GM10248 (cell line): ENCODE results near the gene MCEMP1.
"Not testable (repeated sequence)": the region's sequence is repeated elsewhere in the genome, so short reads cannot be mapped to it uniquely, and the experiment has no call there.

Experiments
- CTCF ChIA-PET: fragments of 300-600 bp; sonication (Branson Sonifier 250); formaldehyde crosslinking; extraction: SDS; loops from one replicate; lab custom pipeline; 2021; ENCODE audit warnings: antibody characterized with exemption; lab: Yijun Ruan, JAX
- POLR2A ChIA-PET: fragments of 350-650 bp; sonication (Branson Sonifier 250); formaldehyde crosslinking; extraction: SDS; loops from one replicate; lab custom pipeline; 2020; ENCODE audit warnings: antibody characterized with exemption; lab: Yijun Ruan, JAX
- DNase-seq: peaks from one replicate; pipeline ENCODE4 v3.0.0; 2012; ENCODE audit errors: extremely low spot score
- TF ChIP-seq, protein P1 (sequence below): IDR thresholded peaks from 2 replicates; pipeline ENCODE4 v1.5.1; 2012; ENCODE audit warnings: mild to moderate bottlenecking, low read depth; ENCODE audit errors: extremely low read depth, missing control alignments, control extremely low read depth

Gene MCEMP1

DNA sequence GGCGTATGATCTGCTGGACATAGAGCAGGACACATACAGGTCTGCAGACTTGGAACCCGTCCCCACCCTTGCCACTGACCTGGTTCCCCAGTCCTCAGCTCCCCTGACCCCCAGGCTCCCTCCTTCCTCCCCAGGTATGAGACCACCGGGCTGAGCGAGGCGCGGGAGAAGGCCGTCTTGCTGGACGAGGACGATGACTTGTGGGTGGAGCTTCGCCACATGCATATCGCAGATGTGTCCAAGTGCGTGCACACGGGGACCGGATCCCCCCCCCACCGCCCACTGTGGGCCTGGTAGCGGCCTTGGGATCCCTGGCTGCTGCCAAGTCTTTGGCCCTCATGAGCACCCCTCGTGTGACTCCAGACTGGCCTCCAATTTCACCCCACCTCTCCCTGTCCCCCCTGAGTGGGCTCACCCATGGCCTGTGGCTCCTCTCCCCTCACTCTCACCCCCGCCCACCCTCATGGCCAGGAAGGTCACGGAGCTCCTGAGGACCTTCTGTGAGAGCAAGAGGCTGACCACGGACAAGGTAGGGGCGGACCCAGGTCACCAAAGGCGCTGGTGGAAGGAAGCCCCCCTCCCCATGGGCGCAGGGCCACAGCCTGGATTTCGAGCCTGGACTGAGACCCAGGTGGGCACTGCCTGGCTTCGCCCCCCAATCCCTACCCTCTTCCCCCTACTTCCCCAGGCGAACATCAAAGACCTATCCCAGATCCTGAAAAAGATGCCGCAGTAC lies 34.4 kb upstream of the MCEMP1 start:
- ChIA-PET POLR2A (interaction anchor here (0.9 kb wide), 1 partner anchor 9 kb away, joined by 3 read pairs; the partner anchor contains the start of gene PCP2), CTCF (interaction anchor here (0.7 to 3.3 kb wide), 2 partner anchors 10 to 16 kb away, joined by 3 to 15 read pairs; no protein-coding TSS in a partner anchor)
- TF ChIP-seq, protein P1, sequence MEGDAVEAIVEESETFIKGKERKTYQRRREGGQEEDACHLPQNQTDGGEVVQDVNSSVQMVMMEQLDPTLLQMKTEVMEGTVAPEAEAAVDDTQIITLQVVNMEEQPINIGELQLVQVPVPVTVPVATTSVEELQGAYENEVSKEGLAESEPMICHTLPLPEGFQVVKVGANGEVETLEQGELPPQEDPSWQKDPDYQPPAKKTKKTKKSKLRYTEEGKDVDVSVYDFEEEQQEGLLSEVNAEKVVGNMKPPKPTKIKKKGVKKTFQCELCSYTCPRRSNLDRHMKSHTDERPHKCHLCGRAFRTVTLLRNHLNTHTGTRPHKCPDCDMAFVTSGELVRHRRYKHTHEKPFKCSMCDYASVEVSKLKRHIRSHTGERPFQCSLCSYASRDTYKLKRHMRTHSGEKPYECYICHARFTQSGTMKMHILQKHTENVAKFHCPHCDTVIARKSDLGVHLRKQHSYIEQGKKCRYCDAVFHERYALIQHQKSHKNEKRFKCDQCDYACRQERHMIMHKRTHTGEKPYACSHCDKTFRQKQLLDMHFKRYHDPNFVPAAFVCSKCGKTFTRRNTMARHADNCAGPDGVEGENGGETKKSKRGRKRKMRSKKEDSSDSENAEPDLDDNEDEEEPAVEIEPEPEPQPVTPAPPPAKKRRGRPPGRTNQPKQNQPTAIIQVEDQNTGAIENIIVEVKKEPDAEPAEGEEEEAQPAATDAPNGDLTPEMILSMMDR: no peak
- DNase-seq: no peak

GRCh38 chr19:7643031-7643415 lies 33.9 kb upstream of the MCEMP1 start:
- DNase-seq: no peak
- ChIA-PET CTCF (interaction anchor here (0.7 to 3.3 kb wide), 2 partner anchors 9 to 16 kb away, joined by 3 to 15 read pairs; no protein-coding TSS in a partner anchor), POLR2A (no interaction called here)
- TF ChIP-seq, protein P1: no peak

DNA sequence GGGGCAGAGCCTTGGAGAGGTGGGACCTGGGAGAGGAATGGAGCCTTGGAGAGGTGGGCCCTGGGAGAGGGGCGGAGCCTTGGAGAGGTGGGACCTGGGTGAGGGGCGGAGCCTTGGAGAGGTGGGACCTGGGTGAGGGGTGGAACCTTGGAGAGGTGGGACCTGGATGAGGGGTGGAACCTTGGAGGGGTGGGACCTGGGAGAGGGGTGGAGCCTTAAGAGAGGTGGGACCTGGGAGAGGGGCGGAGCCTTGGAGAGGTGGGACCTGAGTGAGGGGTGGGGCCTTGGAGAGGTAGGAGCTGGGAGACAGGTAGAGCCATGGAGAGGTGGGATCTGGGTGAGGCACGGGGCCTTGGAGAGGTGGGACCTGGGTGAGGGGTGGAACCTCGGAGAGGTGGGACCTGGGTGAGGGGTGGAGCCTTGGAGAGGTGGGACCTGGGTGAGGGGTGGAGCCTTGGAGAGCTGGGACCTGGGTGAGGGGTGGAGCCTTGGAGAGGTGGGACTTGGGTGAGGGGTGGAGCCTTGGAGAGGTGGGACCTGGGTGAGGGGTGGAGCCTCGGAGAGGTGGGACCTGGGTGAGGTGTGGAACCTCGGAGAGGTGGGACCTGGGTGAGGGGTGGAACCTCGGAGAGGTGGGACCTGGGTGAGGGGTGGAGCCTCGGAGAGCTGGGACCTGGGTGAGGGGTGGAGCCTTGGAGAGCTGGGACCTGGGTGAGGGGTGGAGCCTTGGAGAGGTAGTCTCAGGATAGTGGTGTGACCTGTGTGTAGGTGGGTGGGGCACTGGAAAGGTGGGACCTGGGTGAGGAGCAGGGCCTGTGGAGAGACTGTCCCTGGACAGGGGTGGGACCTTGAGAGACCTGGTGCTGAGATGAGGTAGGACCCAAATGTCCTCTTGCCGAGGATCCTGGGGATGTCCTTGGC lies 33.0 kb upstream of the MCEMP1 start:
- POLR2A ChIA-PET, DNase-seq: not testable (repeated sequence)
- CTCF ChIA-PET: interaction anchor here (1.0 to 3.3 kb wide), 3 partner anchors 9 to 156 kb away, joined by 3 to 15 read pairs (median 3); no protein-coding TSS in a partner anchor

DNA sequence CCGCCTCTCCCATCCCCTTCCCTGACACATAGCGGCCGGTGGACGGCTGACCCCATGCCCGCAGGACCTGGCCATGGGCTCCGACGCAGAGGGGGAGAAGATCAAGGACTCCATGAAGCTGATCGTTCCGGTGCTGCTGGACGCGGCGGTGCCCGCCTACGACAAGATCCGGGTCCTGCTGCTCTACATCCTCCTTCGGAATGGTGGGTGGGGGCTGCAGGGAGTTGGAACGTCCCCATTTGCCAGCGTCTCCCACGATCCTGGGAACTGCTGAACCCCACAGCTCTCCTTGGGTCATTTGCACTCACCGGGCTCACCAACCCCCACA lies 32.4 kb upstream of the MCEMP1 start:
- POLR2A ChIA-PET: no interaction called here
- CTCF ChIA-PET: interaction anchor here (1.0 to 3.3 kb wide), 3 partner anchors 8 to 156 kb away, joined by 3 to 15 read pairs (median 3); no protein-coding TSS in a partner anchor
- TF ChIP-seq, protein P1: no peak
- no peak for DNase-seq

DNA sequence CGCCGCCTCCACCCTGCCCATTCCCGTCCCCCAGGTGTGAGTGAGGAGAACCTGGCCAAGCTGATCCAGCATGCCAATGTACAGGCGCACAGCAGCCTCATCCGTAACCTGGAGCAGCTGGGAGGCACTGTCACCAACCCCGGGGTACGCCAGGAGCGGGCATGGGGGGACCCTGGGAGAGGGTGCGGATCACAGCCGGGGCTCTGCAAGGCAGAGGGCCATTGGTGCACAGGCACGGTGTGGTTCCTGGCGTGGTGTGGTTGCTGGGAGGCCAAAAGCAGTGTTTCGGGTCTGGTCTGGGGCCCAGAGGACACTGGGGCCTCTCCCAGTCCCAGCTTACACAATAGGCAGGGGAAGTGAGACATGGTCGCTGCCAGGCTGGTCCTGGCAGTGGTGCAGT lies 31.7 kb upstream of the MCEMP1 start:
- POLR2A ChIA-PET: interaction anchor here (0.6 kb wide), 1 partner anchor 81 kb away, joined by 4 read pairs; no protein-coding TSS in a partner anchor
- CTCF ChIA-PET: interaction anchor here (1.0 kb wide), 1 partner anchor 11 kb away, joined by 3 read pairs; no protein-coding TSS in a partner anchor
- DNase-seq: no peak
- TF ChIP-seq, protein P1: no peak

GRCh38 chr19:7645656-7646425 lies 31.0 kb upstream of the MCEMP1 start:
- TF ChIP-seq, protein P1: no peak
- ChIA-PET POLR2A (no interaction called here), CTCF (no interaction called here)
- no peak for DNase-seq
